C4-2B (cell line): Measurements from ENCODE around the gene MAP3K14.
"Not testable (repeated sequence)": the region's sequence is repeated elsewhere in the genome, so short reads cannot be mapped to it uniquely, and the experiment has no call there.

Source experiments
- H3K27ac ChIP-seq: fragments of 450-650 bp; 2 replicates; pipeline ENCODE4 v1.5.1; 2017
- ZFX ChIP-seq: fragments of 450-650 bp; IDR thresholded peaks from 2 replicates; pipeline ENCODE4 v1.6.1; 2017
- TF ChIP-seq, protein P1 (sequence below): fragments of 450-650 bp; conservative IDR thresholded peaks from 2 replicates; pipeline ENCODE4 v1.5.1; 2017; ENCODE audit warnings: mild to moderate bottlenecking

The MAP3K14 gene

DNA sequence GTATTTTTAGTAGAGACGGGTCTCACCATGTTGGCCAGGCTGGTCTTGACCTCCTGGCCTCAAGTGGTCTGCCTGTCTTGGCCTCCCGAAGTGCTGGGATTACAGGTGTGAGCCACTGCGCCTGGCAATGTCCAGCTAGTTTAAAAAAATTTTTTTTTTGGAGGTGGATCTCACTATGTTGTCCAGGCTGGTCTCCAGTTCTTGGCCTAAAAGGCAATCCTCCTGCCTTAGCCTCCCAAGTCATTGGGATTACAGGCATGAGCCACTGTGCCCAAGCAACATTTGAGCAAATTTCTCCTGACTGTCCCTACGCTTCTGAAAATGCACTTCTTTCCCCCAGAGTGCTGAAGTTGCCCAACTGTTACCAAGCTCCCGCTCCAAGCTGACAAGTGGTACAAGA, 8.0 kb downstream of the MAP3K14 start:
- H3K27ac ChIP-seq = peak overlapping the region; percentile 77
- TF ChIP-seq, protein P1, sequence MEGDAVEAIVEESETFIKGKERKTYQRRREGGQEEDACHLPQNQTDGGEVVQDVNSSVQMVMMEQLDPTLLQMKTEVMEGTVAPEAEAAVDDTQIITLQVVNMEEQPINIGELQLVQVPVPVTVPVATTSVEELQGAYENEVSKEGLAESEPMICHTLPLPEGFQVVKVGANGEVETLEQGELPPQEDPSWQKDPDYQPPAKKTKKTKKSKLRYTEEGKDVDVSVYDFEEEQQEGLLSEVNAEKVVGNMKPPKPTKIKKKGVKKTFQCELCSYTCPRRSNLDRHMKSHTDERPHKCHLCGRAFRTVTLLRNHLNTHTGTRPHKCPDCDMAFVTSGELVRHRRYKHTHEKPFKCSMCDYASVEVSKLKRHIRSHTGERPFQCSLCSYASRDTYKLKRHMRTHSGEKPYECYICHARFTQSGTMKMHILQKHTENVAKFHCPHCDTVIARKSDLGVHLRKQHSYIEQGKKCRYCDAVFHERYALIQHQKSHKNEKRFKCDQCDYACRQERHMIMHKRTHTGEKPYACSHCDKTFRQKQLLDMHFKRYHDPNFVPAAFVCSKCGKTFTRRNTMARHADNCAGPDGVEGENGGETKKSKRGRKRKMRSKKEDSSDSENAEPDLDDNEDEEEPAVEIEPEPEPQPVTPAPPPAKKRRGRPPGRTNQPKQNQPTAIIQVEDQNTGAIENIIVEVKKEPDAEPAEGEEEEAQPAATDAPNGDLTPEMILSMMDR = no peak
- no peak for TF ChIP-seq ZFX

DNA sequence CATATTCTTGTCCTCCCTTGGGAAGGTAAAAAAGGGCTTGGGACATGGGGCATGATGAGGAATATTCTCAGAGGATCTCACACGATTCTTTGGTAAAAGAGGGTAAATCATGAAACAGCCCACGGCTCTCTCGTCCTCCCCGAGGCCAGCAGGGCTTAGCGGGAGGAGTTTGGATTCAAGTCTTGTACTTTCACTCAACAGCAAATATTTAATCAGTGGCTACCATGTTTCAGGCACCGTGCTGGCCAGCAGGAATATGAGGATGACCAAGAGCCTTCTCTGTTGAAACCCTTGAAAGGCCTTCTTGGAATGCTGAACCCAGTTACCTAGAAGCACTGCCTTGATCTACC, 8.8 kb downstream of the MAP3K14 start:
- no peak for TF ChIP-seq ZFX
- TF ChIP-seq, protein P1 = no peak
- peak overlapping the region; percentile 77 for H3K27ac ChIP-seq

DNA sequence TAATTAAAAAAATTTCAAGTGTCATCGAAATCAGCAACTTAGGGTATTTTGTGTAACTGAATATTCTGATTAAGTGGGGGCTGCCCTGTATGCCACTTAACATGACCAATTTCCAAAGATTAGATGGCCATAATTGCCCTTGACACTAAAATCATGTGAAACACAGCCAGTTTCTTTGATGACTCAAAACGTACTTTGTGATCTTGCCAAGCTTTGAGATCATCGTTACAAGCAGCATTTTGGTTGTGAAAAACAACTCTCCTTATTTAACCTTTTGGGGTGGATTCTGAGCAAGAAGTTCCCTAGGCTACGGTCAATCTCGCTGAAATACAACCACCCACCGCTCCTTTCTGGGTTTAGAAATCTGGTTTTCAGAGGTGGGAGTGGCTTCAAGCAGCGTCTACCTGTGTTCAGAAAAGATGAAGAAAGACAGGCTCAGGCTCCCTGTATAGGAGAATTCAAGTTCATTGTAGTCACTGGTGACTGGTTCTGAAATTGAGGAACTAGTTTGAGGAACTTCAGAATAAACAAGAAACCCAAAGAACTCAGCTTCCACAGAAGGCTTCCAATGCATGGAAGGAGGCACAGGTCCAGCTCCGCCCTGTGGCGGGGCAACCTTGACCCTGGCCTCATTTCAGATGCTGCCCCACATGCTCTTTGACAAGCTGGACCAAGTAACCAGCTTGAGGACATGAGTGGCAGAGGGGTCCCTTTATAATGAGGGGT, 9.4 kb downstream of the MAP3K14 start:
- peak overlapping the region; percentile 77 for H3K27ac ChIP-seq
- TF ChIP-seq ZFX = no peak
- TF ChIP-seq, protein P1 = no peak

DNA sequence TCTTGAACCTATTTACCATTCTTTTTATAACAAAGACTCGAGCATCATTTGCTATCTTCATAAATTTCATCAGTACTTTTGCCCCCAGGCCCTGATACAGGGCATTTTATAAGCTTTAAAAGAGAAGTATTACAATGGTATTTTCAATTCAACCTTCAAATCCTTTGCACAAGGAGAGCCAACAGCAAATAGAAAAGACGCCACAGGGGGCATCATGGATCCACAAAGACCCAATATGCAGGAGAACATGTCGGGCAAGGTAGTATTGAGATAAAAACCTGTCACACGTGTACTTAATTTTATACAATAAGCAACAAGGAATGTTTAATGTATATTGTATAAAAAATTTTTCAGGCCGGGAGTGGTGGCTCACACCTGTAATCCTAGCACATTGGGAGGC, 10.2 kb downstream of the MAP3K14 start:
- H3K27ac ChIP-seq = no peak overlapping the region; the same call in 1 of the 2 replicates

DNA sequence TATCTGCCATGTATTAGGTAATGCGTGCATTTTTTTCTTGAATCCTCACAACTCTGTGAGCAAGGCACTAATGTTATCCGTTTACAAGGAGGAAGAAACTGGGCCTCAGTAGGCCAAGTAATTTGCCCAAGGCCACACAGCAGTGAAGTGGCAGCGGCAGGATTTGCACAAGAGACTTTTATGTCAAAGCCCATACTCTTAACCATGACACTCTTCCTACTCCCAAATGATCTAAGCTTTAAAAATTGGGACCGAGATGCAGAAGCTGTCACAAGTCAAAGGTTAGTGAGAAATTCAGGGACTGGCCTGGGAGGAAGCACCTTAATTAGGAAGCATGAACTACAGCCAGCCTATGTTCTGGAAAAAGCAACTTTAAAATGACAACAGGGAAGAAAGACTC, 10.7 kb downstream of the MAP3K14 start:
- H3K27ac ChIP-seq = no peak overlapping the region; the same call in 1 of the 2 replicates
- TF ChIP-seq, protein P1 = no peak
- no peak for TF ChIP-seq ZFX

More for the DNA sequence above, 10.2 kb downstream of the MAP3K14 start:
- TF ChIP-seq, protein P1 = no peak
- TF ChIP-seq ZFX = no peak

DNA sequence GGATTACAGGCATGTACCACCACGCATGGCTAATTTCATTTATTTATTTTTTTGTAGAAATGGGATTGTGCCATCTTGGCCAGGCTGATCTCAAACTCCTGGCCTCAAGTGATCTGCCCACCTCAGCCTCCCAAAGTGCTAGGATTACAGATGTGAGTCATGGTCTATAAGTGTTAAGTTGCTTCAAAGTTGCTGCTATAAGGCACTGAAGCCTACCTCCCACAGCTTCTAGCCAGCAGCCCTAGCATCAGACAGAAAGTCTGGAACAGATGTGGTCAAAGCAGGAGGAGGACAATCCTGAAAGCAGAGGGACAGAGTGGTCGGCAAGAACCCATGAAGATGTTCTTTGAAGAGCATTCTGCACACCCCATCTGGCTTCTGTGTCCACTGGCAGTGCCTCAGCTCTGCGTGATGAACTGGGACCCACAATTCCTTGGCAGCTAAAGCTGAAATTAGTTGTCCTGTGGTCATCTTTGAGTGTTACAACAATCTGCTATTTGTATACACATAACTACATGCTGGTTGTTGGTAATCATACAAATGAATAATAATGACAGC, 11.2 kb downstream of the MAP3K14 start:
- no peak for TF ChIP-seq ZFX
- TF ChIP-seq, protein P1 = no peak
- no peak overlapping the region; the same call in 1 of the 2 replicates for H3K27ac ChIP-seq

DNA sequence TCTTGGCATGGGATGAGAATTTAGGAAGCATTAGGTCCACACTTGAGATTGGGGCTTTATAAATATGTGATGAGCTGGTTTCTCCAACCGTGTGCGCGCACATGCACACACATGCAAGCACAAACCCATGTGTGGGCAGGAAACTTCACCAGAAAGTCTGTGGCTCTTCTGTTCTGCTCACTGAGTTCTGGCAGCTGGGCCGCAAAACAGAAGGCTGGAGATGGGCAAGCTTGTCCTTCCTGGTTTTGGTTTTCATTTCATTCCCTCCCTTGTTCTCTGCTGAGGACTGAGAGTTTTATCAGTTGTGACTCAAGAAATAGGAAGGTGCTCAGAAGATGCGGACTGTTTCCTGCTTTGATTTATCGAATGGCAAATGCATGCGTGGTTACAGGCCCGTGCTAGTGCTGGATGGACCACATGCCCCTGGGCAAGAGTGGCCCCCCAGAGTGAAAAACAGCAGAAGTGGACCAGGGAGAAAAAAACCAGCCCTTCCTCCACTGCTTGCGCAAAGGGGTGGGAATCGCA, 14.1 kb downstream of the MAP3K14 start:
- TF ChIP-seq, protein P1 = no peak
- no peak for TF ChIP-seq ZFX
- H3K27ac ChIP-seq = no peak overlapping the region

DNA sequence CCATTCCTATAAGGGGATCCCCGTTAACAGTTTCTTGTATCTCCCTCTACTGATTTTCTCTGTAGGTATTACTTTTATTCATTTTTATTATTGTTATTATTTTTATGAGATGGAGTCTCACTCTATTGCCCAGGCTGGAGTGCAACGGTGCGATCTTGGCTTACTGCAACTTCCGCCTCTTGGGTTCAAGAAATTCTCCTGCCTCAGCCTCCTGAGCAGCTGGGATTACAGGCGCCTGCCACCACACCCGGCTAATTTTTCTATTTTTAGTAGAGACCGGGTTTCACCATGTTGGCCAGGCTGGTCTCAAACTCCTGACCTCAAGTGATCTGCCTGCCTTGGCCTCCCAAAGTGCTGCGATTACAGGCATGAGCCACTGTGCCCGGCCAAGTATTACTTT, 14.6 kb downstream of the MAP3K14 start:
- not testable (repeated sequence) for H3K27ac ChIP-seq
